PFSK-1 (cell line): ENCODE results near the gene INSR.

ENCODE experiments used
- FOXP2 ChIP-seq: optimal IDR thresholded peaks from 2 replicates; pipeline ENCODE3; 2011; ENCODE audit warnings: borderline replicate concordance, control low read depth, inconsistent platforms; ENCODE audit not compliant: insufficient read depth; ENCODE audit errors: extremely low read length, extremely low read depth
- POLR2AphosphoS5 ChIP-seq: IDR thresholded peaks from 2 replicates; pipeline ENCODE4 v1.6.1; 2012; ENCODE audit warnings: low read depth, mild to moderate bottlenecking, control low read depth, low read length, moderate library complexity
- SIN3A ChIP-seq: IDR thresholded peaks from 2 replicates; pipeline ENCODE4 v1.6.1; 2012; ENCODE audit warnings: mild to moderate bottlenecking, low read length, moderate library complexity, borderline replicate concordance; ENCODE audit not compliant: insufficient read depth
- TAF1 ChIP-seq: IDR thresholded peaks from 2 replicates; pipeline ENCODE4 v1.6.1; 2012; ENCODE audit warnings: low read length, control low read depth, borderline replicate concordance; ENCODE audit not compliant: insufficient read depth
- TF ChIP-seq, protein P1 (sequence below), 2 experiments: IDR thresholded peaks; 2 replicates each; pipeline versions ENCODE4 v1.6.1 to v1.8.0; 2011 to 2012; ENCODE audit warnings: low read depth in 2 of 2, low read length in 2 of 2, control low read depth in 1 of 2, inconsistent platforms in 1 of 2, mild to moderate bottlenecking in 1 of 2, moderate library complexity in 1 of 2; ENCODE audit not compliant: insufficient read depth in 1 of 2

- TF ChIP-seq, protein P1, sequence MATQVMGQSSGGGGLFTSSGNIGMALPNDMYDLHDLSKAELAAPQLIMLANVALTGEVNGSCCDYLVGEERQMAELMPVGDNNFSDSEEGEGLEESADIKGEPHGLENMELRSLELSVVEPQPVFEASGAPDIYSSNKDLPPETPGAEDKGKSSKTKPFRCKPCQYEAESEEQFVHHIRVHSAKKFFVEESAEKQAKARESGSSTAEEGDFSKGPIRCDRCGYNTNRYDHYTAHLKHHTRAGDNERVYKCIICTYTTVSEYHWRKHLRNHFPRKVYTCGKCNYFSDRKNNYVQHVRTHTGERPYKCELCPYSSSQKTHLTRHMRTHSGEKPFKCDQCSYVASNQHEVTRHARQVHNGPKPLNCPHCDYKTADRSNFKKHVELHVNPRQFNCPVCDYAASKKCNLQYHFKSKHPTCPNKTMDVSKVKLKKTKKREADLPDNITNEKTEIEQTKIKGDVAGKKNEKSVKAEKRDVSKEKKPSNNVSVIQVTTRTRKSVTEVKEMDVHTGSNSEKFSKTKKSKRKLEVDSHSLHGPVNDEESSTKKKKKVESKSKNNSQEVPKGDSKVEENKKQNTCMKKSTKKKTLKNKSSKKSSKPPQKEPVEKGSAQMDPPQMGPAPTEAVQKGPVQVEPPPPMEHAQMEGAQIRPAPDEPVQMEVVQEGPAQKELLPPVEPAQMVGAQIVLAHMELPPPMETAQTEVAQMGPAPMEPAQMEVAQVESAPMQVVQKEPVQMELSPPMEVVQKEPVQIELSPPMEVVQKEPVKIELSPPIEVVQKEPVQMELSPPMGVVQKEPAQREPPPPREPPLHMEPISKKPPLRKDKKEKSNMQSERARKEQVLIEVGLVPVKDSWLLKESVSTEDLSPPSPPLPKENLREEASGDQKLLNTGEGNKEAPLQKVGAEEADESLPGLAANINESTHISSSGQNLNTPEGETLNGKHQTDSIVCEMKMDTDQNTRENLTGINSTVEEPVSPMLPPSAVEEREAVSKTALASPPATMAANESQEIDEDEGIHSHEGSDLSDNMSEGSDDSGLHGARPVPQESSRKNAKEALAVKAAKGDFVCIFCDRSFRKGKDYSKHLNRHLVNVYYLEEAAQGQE (IDR thresholded peaks at IDR 0.05; ENCODE audit: insufficient read depth in 1 of 2, low read depth in 2 of 2, low read length in 2 of 2): no peak
- TF ChIP-seq TAF1 (no peak), SIN3A (no peak), POLR2AphosphoS5 (no peak), FOXP2 (no peak)
Observed at GRCh38 chr19:7153022-7153421, 141.2 kb downstream of the INSR start.
